Activated T-cell treated with anti-CD3 and anti-CD28 coated beads for 1 hour (primary cell): Measurements from ENCODE around the gene PROZ.
"Not testable (repeated sequence)": the region's sequence is repeated elsewhere in the genome, so short reads cannot be mapped to it uniquely, and the experiment has no call there.

ENCODE experiments used
- DNase-seq: peaks from one replicate; pipeline ENCODE4 v3.0.0-alpha.2; 2020; ENCODE audit warnings: low read depth

The PROZ gene, protein sequence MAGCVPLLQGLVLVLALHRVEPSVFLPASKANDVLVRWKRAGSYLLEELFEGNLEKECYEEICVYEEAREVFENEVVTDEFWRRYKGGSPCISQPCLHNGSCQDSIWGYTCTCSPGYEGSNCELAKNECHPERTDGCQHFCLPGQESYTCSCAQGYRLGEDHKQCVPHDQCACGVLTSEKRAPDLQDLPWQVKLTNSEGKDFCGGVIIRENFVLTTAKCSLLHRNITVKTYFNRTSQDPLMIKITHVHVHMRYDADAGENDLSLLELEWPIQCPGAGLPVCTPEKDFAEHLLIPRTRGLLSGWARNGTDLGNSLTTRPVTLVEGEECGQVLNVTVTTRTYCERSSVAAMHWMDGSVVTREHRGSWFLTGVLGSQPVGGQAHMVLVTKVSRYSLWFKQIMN

DNA sequence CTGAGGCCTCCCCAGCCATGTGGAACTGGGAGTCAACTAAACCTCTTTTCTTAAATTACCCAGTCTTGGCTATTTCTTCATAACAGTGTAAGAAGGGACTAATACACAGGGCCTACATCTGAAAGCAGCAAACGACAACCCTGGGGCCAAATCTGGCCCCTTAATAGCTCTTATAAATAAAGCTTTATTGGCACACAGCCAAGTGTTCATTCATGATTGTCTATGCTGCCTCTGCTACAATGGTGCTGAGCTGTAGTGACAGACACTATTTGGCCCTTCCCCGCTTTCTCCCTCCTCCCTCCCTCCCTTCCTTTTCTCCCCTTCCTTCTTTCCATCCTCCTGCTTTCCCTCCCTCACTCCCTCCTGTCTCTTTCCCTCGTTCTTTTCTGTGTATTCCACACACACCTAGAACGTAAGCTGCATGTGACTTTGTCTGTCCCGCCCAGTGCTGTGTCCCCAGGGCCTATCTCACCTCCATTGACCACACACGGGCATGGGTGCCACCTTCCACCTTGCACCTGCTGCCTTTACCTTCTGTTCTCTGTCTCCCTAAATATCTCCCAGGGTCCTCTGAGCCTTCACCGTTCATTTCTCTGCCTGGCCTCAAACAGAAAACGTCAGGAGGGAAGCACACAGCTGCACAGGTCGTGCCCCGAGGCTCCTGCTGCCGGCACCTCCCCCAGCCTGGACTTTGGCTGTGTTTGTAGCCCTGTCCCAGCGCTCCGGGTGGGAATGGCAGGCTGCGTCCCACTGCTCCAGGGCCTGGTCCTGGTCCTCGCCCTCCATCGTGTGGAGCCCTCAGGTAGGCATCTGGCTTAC, at the start of gene PROZ:
Gene PROZ (plus strand): TSS at position 720 of the 819 bp plus-strand sequence. CDS start 13 bp downstream, at position 733.
- no peak for DNase-seq

DNA sequence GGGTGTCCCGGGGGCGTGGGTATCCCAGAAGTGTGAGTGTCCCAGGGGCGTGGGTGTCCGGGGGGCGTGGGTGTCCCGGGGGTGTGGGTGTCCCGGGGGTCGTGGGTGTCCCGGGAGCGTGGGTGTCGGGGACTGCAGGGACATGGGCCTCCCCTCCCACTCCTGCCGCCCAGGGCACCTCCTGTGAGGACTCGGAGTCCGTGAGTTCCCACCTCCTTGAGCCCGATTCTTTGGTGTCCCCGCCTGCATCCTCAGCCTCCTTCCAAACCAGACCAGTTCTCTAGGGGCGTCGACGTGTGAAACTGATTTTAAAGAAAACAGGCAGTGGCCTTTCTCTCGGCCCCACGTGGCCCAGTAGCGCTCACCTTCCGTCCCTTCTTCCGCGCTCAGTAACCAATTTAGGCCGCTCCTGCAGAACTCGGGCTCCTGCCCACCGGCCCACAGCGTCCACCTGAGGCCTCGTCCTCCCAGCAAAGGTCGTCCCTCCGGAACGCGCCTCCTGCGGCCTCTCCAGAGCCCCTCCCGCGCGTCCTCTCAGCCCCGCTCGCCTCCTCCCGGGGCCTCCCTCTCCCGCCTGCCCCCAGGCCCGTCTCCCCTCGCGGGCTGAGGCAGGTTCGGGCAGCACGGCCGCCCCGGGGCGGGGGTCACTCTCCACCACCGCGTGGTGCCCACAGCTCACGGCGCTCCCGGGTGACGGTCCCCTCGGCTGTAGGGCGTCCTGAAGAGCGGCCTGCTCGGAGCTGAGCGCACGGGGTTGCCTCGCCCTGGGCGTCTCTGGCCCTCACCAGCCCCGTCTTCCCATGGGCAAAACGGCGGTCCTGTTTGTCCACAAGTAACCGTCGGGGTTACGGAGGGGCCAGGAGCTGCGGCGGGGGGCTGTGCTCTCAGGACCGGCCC, 49.0 kb upstream of the PROZ start:
- DNase-seq, result no peak

DNA sequence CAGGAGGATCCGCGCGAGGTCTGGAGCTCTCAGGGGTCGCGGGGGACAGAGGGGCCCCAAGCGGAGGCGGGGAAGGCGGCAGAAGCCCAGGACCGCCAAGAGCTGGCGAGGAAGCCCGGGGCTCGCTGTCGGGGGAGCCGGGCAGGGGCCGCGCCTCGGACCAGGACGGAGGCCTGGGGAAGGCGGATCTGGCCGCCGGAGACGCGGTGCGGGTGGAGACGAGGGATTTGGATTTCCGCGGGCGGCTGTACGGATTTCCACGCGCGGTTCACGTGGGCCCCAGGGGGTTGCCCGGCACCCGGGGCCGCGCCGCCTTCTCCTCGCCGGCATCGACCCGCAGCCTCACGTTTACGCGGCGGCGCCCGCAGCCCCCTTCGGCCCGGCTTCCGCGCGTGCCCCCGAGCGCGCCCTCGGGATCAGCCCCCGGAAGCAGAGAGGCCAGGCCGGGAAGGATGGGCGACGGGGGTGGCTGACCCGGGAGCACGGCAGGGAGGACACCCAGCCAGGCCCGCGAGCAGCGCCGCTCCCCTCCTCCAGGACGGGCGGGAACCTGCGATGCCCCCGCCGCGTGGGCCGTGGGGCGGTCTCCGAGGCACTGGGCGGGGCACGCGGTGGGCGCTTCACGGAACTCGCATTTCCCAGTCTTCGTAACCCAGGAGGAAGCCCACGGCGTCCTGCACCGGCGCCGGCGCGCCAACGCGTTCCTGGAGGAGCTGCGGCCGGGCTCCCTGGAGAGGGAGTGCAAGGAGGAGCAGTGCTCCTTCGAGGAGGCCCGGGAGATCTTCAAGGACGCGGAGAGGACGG, 48.2 kb upstream of the PROZ start:
- DNase-seq, result no peak

DNA sequence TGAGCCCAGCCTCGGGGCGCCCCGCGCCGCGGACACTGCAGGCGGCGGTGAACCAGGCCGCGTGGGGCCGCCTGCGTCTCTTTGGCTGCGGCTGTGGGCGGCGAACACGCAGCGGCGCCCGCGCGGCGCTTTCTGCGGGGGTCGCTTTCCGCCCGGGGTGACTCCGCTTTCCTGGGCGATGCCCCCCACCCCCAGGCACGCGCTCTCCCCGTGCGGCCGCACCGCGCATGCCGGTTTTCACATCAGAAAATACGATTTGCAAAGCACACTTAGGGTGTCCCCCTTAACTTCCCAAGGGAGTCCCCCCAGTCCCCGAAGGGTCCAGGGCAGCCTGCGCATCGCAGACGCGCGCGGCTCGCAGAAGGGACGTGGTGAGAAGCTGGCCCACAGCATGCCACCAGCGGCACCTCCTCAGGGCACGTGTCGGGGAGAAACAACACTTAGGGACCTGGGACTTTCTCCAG, 47.6 kb upstream of the PROZ start:
- no peak for DNase-seq

DNA sequence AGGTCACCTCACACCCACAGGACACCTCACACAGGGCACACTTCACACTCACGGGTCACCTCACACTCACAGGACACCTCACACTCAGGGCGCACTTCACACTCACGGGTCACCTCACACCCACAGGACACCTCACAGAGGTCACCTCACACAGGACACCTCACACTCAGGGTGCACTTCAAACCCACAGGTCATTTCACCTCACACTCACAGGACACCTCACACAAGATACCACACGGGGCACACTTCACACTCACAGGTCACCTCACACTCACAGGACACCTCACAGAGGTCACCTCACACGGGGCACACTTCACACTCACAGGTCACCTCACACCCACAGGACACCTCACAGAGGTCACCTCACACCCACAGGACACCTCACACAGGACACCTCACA, 46.6 kb upstream of the PROZ start:
- not testable (repeated sequence) for DNase-seq

DNA sequence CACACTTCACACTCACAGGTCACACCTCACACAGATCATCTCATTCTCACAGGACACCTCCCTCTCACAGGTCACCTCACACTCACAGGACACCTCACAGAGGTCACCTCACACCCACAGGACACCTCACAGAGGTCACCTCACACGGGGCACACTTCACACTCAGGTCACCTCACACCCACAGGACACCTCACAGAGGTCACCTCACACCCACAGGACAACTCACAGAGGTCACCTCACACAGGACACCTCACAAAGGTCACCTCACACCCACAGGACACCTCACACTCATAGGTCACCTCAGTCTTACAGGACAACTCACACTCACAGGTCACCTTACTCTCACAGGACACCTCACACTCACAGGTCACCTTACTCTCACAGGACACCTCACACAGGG, 46.0 kb upstream of the PROZ start:
- DNase-seq, result not testable (repeated sequence)

DNA sequence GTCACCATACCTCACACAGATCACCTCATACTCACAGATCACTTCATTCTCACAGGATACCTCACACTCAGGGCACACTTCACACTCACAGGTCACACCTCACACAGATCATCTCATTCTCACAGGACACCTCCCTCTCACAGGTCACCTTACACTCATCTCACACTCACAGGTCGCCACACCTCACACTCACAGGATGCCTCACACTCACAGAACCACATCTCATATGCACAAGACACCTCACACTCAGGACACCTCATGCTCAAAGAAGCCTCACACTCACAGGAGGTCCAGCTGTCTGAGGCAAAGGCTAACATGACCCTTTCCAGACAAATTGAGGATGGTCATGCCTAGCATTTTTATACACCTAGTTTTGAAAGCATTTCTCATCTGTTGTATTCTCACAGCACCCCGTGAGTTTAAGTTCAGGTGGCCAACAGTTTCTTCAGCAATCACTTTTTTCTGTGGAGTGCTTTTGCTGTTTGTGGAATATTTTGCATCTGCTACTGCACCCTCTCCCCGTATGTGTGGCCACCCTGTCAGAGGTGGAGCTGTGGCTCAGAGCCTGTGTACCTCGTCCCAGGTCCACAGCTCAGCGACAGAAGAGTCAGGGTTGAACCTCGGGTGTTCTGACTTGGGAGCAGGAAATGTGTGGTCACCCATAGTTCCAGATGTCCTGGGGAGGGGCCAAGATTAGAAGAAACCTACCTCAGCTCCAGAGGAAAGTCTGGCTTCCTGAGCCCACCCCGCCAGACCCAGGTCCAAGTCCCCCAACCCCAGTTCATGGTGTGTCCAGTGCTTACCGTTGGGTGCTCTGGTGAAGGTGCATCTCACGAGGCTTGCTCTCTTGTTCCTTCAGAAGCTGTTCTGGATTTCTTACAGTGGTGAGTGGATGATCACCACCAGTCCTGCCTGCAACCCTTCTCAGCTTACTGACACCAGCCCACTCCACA, 45.3 kb upstream of the PROZ start:
- DNase-seq, result no peak

- DNase-seq, result no peak
Measured at GRCh38 chr13:113113846-113114271, 44.6 kb upstream of the PROZ start.

DNA sequence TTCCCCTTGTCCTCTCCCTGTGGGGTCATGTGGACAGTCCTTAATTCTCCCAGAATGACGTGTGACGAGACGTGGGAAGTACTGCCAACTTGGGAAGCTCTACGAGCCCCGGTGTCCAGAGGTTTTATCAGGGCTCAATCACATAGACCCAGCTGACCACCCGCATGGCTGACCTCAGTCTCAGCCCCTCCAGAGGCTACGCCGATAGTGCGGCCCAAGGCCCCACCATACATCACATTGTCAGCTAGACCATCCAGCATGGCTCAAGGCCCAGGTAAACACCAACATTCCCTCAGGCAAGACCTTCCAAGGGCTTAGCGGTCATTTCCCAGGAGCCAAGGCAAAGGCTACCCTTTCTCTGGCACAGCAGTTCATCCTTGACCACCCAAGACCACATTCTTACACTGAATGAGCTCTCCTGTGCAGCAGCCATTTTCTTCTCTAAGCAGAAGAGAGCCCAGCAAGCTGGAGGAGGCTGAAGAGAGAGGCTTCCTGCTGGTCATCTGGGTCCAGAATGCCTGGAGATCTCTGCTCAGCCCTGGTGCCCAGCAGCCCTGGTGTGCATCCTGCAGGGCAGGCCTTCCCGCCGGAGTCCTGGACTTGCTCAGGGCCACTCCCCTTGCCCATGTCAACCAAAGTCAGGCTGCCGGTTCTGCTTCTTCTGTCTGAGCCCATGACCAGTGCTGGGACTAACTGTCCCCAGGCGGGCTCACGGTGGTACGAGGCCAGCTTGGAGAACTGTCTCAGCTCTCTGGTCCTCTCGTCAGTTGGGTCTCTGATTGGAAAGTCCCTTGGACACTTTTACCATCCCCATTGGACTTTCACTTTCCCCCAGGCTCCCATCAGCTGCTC, 43.7 kb upstream of the PROZ start:
- DNase-seq, result no peak

DNA sequence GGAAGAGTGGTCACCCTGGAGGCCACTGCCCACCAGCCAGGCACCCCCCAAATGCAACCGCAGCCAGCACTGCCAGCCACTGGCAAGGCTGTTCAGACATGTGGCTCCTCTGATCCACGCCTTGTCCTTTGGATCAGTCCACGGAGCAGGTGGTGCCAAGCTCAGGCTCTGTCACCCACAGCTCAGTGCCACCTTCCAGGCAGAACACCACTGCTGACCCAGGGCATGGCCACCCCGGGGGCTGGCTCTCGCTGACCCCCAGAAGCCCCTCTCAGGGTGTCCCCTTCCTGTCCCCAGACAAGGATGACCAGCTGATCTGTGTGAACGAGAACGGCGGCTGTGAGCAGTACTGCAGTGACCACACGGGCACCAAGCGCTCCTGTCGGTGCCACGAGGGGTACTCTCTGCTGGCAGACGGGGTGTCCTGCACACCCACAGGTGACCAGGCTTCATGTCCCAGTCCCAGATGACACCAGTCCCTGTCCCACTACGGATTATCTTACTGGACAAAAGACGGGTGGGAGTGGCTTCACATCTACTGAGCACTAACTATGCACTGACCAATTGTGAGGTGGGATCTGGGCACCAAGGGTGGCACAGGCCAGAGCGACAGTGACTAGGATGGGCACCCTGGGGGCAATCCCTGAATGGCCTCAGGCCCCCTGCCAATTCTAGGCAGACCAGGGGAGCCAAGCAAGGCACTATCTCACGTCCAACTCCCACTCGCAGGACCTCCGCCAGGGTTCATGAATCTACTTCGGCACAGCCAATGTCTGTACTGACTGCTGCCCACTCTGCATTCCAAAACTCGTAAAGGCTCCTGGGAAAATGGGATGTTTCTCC, 42.9 kb upstream of the PROZ start:
- DNase-seq, result no peak

DNA sequence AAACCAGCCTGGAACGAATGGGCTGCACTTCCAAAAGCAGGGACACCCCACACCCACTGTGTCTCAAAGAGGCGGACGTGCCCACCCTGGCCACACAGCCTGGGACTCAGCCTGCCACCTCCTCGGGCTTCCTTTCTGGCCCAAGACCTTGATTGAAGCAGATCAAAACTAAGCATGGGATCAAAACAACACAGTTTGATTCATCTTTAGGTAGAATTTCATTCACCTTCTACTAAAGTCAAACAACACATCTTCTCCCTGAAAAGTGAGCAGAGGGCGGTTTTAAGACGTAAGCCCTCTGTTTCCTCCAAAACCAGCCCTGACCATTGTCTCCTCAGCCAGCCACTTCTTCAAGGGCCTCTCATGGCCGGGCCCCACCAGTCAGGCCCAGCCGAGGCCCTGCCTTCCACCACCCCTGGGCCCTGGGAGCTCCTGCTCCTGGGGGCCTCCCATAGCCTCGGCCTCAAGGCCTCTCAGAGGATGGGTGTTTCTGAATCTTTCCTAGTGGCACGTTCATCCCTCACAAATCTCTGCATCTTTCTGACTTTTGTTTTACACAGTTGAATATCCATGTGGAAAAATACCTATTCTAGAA, 42.1 kb upstream of the PROZ start:
- DNase-seq, result no peak

DNA sequence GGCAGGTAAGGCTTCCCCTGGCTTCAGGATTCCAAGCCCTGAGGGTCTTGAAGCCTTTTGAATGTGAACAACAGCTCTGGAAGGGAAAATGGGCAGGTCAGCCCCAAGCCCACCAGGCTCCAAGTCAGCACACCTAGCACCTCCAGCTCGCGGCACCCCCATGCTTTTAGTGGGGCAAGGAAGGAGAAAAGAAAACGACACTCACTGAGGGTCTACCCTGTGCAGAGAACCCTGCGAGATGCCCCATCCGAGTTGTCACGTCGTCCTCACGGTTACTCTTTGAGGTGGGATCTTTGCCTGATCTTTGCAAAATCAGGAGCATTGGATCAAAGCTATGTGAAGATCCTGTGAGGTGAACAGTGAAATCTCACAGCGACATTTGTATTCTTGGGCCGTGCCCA, 41.6 kb upstream of the PROZ start:
- no peak for DNase-seq

- DNase-seq, result no peak
Measured at GRCh38 chr13:113117335-113117872, 41.0 kb upstream of the PROZ start.

DNA sequence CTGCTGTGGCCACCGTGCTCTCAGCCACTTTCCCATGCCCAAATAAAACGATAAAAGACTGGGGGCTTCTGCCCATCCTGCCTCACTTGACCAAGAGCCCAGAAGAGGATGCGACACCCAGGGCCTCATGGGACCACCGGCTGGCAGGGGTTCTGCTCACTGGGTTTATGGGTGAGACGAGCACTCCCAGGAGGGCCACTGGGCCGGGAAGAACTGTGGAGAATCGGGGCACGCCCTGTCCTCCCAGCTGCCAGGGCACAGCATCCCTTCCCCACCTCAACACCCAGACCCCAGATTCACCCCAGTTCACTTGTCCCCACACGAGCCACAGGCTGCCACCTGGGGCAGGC, 40.6 kb upstream of the PROZ start:
- no peak for DNase-seq

DNA sequence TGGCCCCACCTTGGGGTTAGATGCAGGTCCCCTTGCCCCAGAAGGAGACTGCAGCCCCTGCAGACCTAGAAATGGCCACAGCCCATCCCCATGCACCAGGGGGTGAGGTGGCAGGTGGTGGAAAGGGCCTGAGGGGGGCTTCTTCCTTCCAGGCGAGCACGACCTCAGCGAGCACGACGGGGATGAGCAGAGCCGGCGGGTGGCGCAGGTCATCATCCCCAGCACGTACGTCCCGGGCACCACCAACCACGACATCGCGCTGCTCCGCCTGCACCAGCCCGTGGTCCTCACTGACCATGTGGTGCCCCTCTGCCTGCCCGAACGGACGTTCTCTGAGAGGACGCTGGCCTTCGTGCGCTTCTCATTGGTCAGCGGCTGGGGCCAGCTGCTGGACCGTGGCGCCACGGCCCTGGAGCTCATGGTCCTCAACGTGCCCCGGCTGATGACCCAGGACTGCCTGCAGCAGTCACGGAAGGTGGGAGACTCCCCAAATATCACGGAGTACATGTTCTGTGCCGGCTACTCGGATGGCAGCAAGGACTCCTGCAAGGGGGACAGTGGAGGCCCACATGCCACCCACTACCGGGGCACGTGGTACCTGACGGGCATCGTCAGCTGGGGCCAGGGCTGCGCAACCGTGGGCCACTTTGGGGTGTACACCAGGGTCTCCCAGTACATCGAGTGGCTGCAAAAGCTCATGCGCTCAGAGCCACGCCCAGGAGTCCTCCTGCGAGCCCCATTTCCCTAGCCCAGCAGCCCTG, 40.0 kb upstream of the PROZ start:
- no peak for DNase-seq

- DNase-seq, result no peak
Measured at GRCh38 chr13:113119166-113119821, 39.2 kb upstream of the PROZ start.
